Measurements from ENCODE around the gene WDPCP.

- TF ChIP-seq, protein P1, sequence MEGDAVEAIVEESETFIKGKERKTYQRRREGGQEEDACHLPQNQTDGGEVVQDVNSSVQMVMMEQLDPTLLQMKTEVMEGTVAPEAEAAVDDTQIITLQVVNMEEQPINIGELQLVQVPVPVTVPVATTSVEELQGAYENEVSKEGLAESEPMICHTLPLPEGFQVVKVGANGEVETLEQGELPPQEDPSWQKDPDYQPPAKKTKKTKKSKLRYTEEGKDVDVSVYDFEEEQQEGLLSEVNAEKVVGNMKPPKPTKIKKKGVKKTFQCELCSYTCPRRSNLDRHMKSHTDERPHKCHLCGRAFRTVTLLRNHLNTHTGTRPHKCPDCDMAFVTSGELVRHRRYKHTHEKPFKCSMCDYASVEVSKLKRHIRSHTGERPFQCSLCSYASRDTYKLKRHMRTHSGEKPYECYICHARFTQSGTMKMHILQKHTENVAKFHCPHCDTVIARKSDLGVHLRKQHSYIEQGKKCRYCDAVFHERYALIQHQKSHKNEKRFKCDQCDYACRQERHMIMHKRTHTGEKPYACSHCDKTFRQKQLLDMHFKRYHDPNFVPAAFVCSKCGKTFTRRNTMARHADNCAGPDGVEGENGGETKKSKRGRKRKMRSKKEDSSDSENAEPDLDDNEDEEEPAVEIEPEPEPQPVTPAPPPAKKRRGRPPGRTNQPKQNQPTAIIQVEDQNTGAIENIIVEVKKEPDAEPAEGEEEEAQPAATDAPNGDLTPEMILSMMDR (IDR thresholded peaks at IDR 0.05), result no peak
- TF ChIP-seq RNF2 (IDR thresholded peaks at IDR 0.05; ENCODE audit: borderline replicate concordance, low read depth) (no peak), RARB (CRISPR knock-in tag; IDR thresholded peaks at IDR 0.05) (no peak), PBX3 (IDR thresholded peaks at IDR 0.05) (no peak), ZSCAN20 (CRISPR knock-in tag; IDR thresholded peaks at IDR 0.05) (no peak), EP300 (IDR thresholded peaks at IDR 0.05) (no peak), BCL3 (IDR thresholded peaks at IDR 0.05) (no peak), POLR2A (IDR thresholded peaks at IDR 0.05; ENCODE audit: low read length) (no peak)
- TF ChIP-seq, protein P2, sequence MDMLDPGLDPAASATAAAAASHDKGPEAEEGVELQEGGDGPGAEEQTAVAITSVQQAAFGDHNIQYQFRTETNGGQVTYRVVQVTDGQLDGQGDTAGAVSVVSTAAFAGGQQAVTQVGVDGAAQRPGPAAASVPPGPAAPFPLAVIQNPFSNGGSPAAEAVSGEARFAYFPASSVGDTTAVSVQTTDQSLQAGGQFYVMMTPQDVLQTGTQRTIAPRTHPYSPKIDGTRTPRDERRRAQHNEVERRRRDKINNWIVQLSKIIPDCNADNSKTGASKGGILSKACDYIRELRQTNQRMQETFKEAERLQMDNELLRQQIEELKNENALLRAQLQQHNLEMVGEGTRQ (IDR thresholded peaks at IDR 0.05), result no peak
- TF ChIP-seq, protein P3, sequence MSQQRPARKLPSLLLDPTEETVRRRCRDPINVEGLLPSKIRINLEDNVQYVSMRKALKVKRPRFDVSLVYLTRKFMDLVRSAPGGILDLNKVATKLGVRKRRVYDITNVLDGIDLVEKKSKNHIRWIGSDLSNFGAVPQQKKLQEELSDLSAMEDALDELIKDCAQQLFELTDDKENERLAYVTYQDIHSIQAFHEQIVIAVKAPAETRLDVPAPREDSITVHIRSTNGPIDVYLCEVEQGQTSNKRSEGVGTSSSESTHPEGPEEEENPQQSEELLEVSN (IDR thresholded peaks at IDR 0.05; ENCODE audit: borderline replicate concordance, low read depth), result no peak
Observed at GRCh38 chr2:63436488-63436887, 151.8 kb downstream of the WDPCP start.

All from A549 (cell line).